Thyroid gland (tissue), 4 donors: Measurements from ENCODE around the gene PTAFR.

Experiments used
- POLR2A ChIP-seq, 2 donors: fragments of 450-650 bp; IDR thresholded peaks; one replicate each; pipeline ENCODE4 v1.6.1; 2017; ENCODE audit warnings: antibody characterized with exemption in 2 of 2, mild to moderate bottlenecking in 2 of 2, moderate library complexity in 1 of 2
- TF ChIP-seq, protein P1 (sequence below), 6 experiments: fragments of 200-600 bp in 3 of 6; fragments of 450-650 bp in 3 of 6; sonication (generic) in 3 of 6; IDR thresholded peaks; one replicate each; pipeline ENCODE4 v1.5.1; 2016 to 2019; ENCODE audit warnings: antibody characterized with exemption in 6 of 6, mild to moderate bottlenecking in 2 of 6, inconsistent platforms in 1 of 6, moderate library complexity in 1 of 6

GRCh38 chr1:28213315-28213714, 36.8 kb upstream of the PTAFR start:
- TF ChIP-seq, protein P1, sequence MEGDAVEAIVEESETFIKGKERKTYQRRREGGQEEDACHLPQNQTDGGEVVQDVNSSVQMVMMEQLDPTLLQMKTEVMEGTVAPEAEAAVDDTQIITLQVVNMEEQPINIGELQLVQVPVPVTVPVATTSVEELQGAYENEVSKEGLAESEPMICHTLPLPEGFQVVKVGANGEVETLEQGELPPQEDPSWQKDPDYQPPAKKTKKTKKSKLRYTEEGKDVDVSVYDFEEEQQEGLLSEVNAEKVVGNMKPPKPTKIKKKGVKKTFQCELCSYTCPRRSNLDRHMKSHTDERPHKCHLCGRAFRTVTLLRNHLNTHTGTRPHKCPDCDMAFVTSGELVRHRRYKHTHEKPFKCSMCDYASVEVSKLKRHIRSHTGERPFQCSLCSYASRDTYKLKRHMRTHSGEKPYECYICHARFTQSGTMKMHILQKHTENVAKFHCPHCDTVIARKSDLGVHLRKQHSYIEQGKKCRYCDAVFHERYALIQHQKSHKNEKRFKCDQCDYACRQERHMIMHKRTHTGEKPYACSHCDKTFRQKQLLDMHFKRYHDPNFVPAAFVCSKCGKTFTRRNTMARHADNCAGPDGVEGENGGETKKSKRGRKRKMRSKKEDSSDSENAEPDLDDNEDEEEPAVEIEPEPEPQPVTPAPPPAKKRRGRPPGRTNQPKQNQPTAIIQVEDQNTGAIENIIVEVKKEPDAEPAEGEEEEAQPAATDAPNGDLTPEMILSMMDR (IDR thresholded peaks at IDR 0.05): no peak
- TF ChIP-seq POLR2A (IDR thresholded peaks at IDR 0.05): no peak
